Stomach (tissue), 4 donors: ENCODE measurements around the gene SLC2A6.

Source experiments
- EP300 ChIP-seq: sonication (generic); formaldehyde crosslinking; IDR thresholded peaks from one replicate; pipeline ENCODE4 v1.6.1; 2017; ENCODE audit warnings: antibody characterized with exemption
- POLR2A ChIP-seq, 4 donors: fragments of 450-650 bp; IDR thresholded peaks; one replicate each; pipeline ENCODE4 v1.6.1; 2016; ENCODE audit warnings: antibody characterized with exemption in 4 of 4, control low read depth in 2 of 4, mild to moderate bottlenecking in 1 of 4, moderate library complexity in 1 of 4
- POLR2AphosphoS5 ChIP-seq, 3 donors: sonication (generic); formaldehyde crosslinking; IDR thresholded peaks; one replicate each; pipeline ENCODE4 v1.6.1; 2016; ENCODE audit warnings: antibody characterized with exemption in 3 of 3
- TF ChIP-seq, protein P1 (sequence below), 7 experiments: fragments of 450-650 bp in 4 of 7; fragments of 200-600 bp in 3 of 7; sonication (generic) in 3 of 7; IDR thresholded peaks; one replicate each; pipeline ENCODE4 v1.5.1; 2016 to 2019; ENCODE audit warnings: antibody characterized with exemption in 7 of 7, control low read depth in 2 of 7, mild to moderate bottlenecking in 1 of 7

DNA sequence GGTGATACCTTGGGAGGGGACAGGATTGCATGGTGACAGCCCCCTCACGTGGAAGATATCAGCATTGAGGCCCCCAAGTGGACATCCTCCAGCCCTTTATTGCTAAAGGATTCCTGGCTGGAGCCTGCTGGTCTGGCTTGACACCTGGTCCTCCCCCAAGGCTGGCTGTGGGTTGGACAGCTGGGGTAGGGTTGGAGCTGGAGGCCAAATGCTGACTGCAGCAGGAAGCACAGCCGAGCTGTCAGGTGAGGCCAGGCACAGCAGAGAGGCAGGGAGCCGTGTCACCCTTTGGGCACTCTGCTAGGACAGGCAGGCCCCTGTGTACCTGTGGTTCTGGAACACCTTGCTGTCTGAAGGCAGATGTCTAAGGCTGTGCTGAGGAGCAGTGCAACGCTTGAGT is 16.9 kb downstream of the SLC2A6 start:
- no peak for TF ChIP-seq POLR2AphosphoS5 (IDR thresholded peaks at IDR 0.05)
- TF ChIP-seq, protein P1, sequence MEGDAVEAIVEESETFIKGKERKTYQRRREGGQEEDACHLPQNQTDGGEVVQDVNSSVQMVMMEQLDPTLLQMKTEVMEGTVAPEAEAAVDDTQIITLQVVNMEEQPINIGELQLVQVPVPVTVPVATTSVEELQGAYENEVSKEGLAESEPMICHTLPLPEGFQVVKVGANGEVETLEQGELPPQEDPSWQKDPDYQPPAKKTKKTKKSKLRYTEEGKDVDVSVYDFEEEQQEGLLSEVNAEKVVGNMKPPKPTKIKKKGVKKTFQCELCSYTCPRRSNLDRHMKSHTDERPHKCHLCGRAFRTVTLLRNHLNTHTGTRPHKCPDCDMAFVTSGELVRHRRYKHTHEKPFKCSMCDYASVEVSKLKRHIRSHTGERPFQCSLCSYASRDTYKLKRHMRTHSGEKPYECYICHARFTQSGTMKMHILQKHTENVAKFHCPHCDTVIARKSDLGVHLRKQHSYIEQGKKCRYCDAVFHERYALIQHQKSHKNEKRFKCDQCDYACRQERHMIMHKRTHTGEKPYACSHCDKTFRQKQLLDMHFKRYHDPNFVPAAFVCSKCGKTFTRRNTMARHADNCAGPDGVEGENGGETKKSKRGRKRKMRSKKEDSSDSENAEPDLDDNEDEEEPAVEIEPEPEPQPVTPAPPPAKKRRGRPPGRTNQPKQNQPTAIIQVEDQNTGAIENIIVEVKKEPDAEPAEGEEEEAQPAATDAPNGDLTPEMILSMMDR (IDR thresholded peaks at IDR 0.05) = no peak
- TF ChIP-seq POLR2A (IDR thresholded peaks at IDR 0.05) = no peak
- TF ChIP-seq EP300 = no peak
